Activated naive CD8-positive, alpha-beta T cell (primary cell): Measurements from ENCODE around the gene FBXL16.
"Not testable (repeated sequence)": the region's sequence is repeated elsewhere in the genome, so short reads cannot be mapped to it uniquely, and the experiment has no call there.

Source experiments
- H3K27ac Mint-ChIP-seq: one replicate; pipeline ENCODE4 v1.8.0; 2021; ENCODE audit warnings: mixed read lengths
- H3K27me3 Mint-ChIP-seq: one replicate; pipeline ENCODE4 v1.8.0; 2021; ENCODE audit warnings: mixed read lengths
- H3K36me3 Mint-ChIP-seq: one replicate; pipeline ENCODE4 v1.8.0; 2021; ENCODE audit warnings: mixed read lengths
- H3K4me1 Mint-ChIP-seq: one replicate; pipeline ENCODE4 v1.8.0; 2021; ENCODE audit warnings: low read depth, mixed read lengths
- H3K4me3 Mint-ChIP-seq: one replicate; pipeline ENCODE4 v1.8.0; 2021; ENCODE audit warnings: mild to moderate bottlenecking, mixed read lengths
- H3K9me3 Mint-ChIP-seq: one replicate; pipeline ENCODE4 v1.8.0; 2021; ENCODE audit warnings: low read depth, mixed read lengths

FBXL16 gene

DNA sequence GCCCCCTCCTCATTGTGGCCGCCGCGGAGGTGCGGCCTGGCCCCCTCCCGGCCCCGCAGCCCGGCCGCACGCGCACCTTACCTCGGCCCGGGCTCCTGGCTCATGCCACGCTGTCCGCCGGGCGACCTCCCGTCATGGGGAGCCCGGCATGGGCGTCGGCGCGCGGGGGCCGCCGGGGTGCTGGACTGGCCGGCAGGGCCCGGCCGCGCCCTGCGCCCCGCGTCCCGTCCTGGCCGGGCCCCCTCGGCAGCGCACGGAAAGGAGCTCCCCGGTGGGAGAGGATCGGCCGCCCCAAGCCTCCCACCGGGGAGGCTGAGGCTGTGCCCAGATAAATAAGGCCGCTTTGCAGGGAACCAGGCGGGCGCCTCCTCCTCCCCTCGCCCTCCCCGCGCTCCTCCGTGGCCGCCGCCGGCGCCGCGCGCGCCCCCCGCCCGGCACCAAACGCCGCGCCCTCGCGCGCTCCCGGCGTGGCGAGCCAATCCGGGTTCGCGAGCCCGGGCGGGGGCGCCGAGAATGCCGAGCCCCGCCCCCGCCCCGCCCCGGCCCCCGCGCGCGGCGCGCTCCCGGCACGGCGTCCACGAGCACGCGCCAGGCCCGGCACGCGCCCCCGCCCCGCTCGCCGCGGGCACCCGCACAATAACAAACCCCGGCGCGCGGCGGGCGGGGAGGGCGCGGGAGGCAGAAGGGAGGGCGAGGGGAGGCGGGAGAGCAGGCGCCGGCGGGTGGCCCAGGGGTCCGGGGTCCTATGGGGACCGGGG, at the start of gene FBXL16:
TSS of gene FBXL16 (minus strand) at position 371 of the 758 bp plus-strand sequence. CDS start 8,396 bp downstream, outside the sequence.
- peaks cover 8% of the 10 kb centered on the region for H3K4me1 Mint-ChIP-seq
- H3K4me3 Mint-ChIP-seq, result peak within 1 kb of the TSS; percentile 30
- H3K27me3 Mint-ChIP-seq, result peaks cover 14% of the 10 kb centered on the region
- H3K9me3 Mint-ChIP-seq, result no peaks in the 10 kb centered on the region
- H3K27ac Mint-ChIP-seq, result no peak within 1 kb of the TSS
- H3K36me3 Mint-ChIP-seq, result no peaks in the 10 kb centered on the region

DNA sequence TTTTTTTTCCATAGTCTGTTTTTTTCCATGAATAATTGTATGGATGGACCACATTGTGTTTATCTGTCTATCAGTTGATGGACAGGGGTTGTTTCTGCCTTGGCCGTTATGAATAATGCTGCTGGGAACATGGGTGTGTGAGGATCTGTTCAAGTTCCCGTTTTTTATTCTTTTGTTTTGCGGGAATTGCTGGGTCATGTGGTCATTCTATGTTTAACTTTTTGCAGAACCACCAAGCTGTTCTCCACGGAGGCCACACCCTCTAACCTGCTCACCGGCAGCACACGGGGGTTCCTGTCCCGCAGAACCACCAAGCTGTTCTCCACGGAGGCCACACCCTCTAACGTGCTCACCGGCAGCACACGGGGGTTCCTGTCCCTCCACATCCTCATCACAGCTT, 49.1 kb upstream of the FBXL16 start:
- H3K27ac Mint-ChIP-seq, result no peak overlapping the region
- no peaks in the 10 kb centered on the region for H3K9me3 Mint-ChIP-seq
- H3K4me3 Mint-ChIP-seq, result no peak overlapping the region
- H3K4me1 Mint-ChIP-seq, result no peaks in the 10 kb centered on the region
- H3K36me3 Mint-ChIP-seq, result no peaks in the 10 kb centered on the region
- peaks cover 4% of the 10 kb centered on the region for H3K27me3 Mint-ChIP-seq

- not testable (repeated sequence) for H3K36me3 Mint-ChIP-seq, H3K4me1 Mint-ChIP-seq, H3K27me3 Mint-ChIP-seq, H3K4me3 Mint-ChIP-seq, H3K9me3 Mint-ChIP-seq, H3K27ac Mint-ChIP-seq
These were observed 48.6 kb upstream of the FBXL16 start for GRCh38 chr16:754121-754607.

GRCh38 chr16:752007-752312, 46.4 kb upstream of the FBXL16 start:
- Mint-ChIP-seq H3K36me3 (no peaks in the 10 kb centered on the region), H3K27me3 (no peaks in the 10 kb centered on the region), H3K4me3 (no peak overlapping the region), H3K27ac (no peak overlapping the region), H3K4me1 (no peaks in the 10 kb centered on the region), H3K9me3 (no peaks in the 10 kb centered on the region)

DNA sequence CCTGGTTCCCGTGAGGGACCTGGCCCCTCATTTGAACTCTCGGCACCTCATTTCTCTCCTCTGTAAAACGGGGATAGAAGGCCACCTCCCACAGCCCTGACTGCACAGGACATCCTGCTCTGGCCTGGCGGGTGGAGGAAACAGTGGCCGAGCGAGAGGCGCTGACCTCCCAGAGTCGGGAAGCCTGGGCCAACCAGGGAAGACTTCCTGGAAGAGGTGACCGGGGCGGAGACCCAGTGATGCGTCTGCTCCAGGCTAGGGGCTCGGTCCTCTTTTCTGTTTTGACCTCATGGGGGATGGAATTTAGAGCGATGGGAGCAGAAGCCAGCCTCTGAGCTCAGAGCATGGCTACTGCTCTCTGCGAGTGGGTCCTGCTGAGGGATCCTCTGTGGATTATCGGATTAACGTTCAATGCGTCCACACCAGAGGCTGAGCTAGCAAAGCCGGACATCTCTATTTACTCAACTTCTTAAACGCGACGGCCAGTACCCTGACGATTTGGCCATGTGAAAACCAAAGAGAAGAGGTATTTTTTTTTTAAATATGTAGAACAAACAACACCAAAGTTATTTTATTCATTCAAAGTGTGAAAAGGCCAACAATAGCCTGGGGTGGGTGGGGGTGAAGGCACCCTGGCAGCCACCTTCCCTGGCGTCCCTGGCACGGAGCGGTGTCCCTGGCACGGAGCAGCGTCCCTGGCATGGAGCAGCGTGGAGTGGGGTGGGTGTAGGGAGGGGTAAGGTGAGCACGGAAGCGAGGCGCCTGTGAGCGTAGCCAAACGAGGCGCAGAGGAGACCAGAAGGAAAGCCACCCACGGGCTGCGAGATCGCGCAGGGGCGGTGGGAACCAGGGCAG, 45.8 kb upstream of the FBXL16 start:
- Mint-ChIP-seq H3K9me3 (no peaks in the 10 kb centered on the region), H3K27ac (no peak overlapping the region), H3K4me3 (no peak overlapping the region)

DNA sequence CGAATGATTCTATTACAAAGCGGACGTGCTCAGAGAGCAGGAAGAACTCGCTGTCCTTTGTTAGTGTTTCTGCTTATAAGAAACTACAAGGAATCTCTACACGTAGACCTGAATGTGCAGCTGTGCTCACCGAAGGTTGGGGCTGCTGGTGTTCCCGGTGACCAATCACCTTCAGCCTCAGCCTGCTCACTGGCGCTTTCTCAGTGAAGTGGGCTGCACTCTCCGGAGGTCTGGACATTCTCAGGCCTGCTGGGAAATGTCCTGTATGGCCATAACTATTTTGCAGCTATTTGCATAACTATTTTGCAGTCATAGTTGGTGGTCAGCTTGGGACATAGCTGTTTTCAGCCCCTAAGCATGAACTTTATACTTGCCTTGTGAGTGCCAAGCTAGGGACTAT, 44.9 kb upstream of the FBXL16 start:
- no peaks in the 10 kb centered on the region for H3K9me3 Mint-ChIP-seq
- H3K27ac Mint-ChIP-seq, result no peak overlapping the region
- no peak overlapping the region for H3K4me3 Mint-ChIP-seq
- H3K4me1 Mint-ChIP-seq, result no peaks in the 10 kb centered on the region
- no peaks in the 10 kb centered on the region for H3K36me3 Mint-ChIP-seq
- H3K27me3 Mint-ChIP-seq, result no peaks in the 10 kb centered on the region

More for the DNA sequence above, 45.8 kb upstream of the FBXL16 start:
- Mint-ChIP-seq H3K4me1 (no peaks in the 10 kb centered on the region), H3K27me3 (no peaks in the 10 kb centered on the region), H3K36me3 (no peaks in the 10 kb centered on the region)

DNA sequence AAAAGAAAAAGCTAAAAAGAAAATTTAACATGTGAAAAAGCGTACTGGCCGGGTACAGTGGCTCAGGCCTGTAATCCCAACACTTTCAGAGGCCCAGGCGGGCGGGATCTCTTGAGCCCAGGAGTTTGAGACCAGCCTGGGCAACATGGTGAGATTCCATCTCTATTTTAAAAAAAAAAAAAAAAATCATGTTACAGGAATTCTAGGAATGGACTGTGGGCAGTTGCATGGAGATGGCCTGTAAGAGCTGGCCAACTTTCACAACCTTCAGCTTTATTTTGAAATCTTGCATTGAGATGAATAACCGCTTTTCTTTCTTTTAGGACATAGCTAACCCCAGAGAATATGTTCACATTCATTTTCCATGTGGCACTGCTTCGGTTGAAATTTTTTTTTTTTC, 43.4 kb upstream of the FBXL16 start:
- no peaks in the 10 kb centered on the region for H3K4me1 Mint-ChIP-seq

GRCh38 chr16:747978-748746, 42.6 kb upstream of the FBXL16 start:
- Mint-ChIP-seq H3K4me1 (no peaks in the 10 kb centered on the region), H3K27ac (no peak overlapping the region), H3K36me3 (no peaks in the 10 kb centered on the region), H3K27me3 (no peaks in the 10 kb centered on the region), H3K4me3 (no peak overlapping the region), H3K9me3 (no peaks in the 10 kb centered on the region)

More for the DNA sequence above, 43.4 kb upstream of the FBXL16 start:
- Mint-ChIP-seq H3K36me3 (no peaks in the 10 kb centered on the region), H3K27ac (no peak overlapping the region), H3K27me3 (no peaks in the 10 kb centered on the region), H3K4me3 (no peak overlapping the region), H3K9me3 (no peaks in the 10 kb centered on the region)

- Mint-ChIP-seq H3K4me3 (no peak overlapping the region), H3K4me1 (no peaks in the 10 kb centered on the region), H3K27ac (no peak overlapping the region), H3K36me3 (no peaks in the 10 kb centered on the region), H3K9me3 (no peaks in the 10 kb centered on the region), H3K27me3 (no peaks in the 10 kb centered on the region)
These were observed 41.0 kb upstream of the FBXL16 start for GRCh38 chr16:746637-747036.

DNA sequence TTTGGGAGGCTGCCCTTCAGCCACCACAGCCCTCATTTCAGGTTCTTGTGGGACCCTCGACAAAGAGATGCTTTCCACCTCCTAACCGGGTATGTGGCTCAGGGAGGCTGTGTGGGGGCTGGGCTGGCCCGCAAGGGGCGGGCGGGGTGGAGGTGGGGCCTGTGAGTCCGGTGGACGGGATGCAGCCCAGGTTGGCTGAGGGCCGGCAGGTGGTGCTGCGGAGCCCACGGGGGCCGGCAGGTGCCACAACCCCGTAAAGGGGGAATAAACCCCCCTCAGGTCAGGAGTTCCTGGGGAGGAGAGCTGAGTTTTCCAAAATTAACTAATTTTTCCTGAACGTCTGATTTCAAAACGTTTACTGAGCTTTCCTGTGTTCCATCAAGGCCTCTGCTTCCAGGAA, 40.1 kb upstream of the FBXL16 start:
- Mint-ChIP-seq H3K4me3 (no peak overlapping the region), H3K4me1 (no peaks in the 10 kb centered on the region), H3K27ac (no peak overlapping the region), H3K36me3 (no peaks in the 10 kb centered on the region), H3K27me3 (no peaks in the 10 kb centered on the region), H3K9me3 (no peaks in the 10 kb centered on the region)

DNA sequence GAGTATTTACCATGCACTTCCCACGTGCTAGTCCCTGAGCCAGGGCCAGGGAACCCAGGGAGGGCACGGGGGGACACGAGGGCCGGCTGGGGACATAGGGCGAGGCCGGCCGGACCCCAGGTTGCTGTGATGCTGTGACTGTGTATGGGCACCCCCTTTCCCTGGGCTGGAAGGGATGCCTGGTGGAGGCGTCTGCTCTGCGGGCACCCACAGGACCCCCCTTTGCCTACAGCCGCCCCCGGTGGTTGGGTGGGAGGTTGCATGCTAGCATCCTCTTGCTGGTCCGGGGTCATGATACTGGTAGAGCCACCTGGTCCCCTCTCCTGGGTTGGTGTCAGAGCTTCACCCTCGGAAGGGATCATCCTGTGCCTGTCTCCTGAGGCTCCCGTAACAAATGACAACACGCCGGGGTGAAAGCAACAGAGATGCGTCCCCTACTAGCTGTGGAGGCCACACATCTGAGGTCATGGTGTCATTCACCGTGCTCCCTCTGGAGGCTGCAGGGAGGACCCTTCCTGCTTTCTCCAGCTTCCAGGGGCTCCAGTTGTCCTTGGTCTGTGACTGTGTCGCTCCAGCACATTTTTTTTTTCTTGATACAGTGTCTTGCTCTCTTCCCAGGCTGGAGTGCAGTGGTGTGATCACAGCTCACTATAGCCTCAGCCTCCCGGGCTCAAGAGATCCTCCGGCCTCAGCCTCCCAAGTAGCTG, 38.3 kb upstream of the FBXL16 start:
- Mint-ChIP-seq H3K36me3 (no peaks in the 10 kb centered on the region), H3K27ac (no peak overlapping the region), H3K9me3 (no peaks in the 10 kb centered on the region), H3K4me1 (peaks cover 6% of the 10 kb centered on the region), H3K4me3 (no peak overlapping the region), H3K27me3 (no peaks in the 10 kb centered on the region)

GRCh38 chr16:742894-743293, 37.3 kb upstream of the FBXL16 start:
- not testable (repeated sequence) for H3K27ac Mint-ChIP-seq, H3K4me3 Mint-ChIP-seq, H3K9me3 Mint-ChIP-seq, H3K36me3 Mint-ChIP-seq, H3K4me1 Mint-ChIP-seq, H3K27me3 Mint-ChIP-seq

DNA sequence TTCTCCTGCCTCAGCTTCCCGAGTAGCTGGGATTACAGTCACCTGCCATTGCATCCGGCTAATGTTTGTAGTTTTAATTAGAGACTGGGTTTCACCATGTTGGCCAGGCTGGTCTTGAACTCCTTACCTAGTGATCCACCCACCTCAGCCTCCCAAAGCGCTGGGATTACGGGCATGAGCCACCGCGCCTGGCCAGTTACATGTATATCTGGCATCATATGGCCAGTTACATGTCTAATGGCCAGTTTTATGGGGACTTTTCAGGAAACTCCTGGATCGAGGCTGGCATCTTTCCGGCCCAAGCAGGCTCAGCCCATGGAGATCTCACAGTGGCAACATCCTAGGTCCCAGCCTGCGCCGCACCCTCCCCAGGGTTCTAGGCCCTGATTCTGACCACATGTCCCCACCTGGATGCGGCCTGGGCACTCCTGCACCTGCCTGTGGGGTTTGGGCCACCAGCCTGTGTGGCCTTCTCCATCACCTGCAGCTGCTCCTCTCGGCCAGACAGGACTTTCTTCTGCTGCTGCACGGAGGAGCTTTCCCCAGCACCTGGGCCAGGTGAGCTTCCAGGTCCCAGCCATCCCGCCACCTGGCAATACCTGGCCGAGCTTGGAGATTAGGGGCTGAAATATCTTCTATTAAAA, 36.5 kb upstream of the FBXL16 start:
- Mint-ChIP-seq H3K9me3 (no peaks in the 10 kb centered on the region), H3K4me1 (peaks cover 6% of the 10 kb centered on the region), H3K4me3 (peak overlapping the region; percentile 84), H3K27ac (no peak overlapping the region), H3K27me3 (no peaks in the 10 kb centered on the region), H3K36me3 (peaks cover 2% of the 10 kb centered on the region)
